ENCODE data around the gene AVPI1. TPM values are rescaled to one million over a fixed set of nuclear protein-coding genes. Genes with fewer than 3 reads are reported as not detected.

Gene AVPI1
- total and polyA plus RNA-seq, 2 donors, result 1.4 to 11.5 TPM

DNA sequence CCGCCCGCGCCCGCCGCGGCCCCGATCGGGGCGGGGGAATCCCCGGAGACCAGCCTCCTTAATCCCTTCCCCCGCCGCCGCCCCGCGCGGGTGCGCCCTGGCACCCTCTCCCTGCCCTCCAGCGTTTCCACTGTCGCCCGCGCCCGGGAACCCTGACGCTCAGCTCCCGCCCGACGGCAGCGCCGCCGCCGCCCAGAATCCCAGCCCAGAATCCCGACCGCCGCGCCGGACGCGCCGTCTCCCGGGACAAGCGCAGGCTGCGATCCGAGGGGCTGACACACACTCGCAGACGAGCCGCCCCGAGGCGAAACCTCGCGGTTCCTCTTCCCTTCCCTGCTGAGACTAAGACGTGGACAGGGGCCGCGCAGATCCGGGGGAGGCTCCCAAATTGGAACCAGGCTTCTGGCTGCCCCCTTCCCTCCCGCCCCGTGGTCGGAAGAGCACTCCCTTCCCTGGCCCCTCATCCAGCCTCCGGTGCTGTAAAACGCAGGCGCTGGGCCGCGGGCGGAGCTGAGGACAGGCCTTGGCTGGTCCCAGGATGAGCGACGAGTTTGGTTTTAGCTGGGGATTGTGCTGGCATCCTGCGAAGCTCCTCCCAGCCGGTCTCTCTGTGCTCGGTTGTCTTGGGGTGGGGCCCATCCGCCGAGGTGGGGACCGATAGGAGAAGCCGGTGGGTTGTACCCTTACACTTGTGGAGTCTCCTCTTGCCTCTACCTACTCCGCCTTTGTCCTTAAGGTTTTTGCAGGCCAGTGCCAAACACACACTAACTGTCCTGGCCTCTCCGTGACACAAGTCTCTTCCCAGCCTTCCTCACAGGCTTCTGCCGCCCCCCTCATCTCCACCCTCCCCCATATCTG lies 27.6 kb upstream of the AVPI1 start:
- peak in 1 of 9 donors; percentile 26 for DNase-seq (ENCODE audit: low read depth in 6 of 9, low spot score in 9 of 9)
- Histone ChIP-seq H3K36me3 (ENCODE audit: control insufficient read depth in 2 of 2, insufficient read depth in 2 of 2, low read length in 1 of 2) (no peaks in the 10 kb centered on the region), H3K4me1 (ENCODE audit: control insufficient read depth in 2 of 2, insufficient read depth in 2 of 2, low read length in 2 of 2) (peaks cover 5 to 9% of the 10 kb centered on the region in 2 donors), H3K27me3 (ENCODE audit: control insufficient read depth in 2 of 2, insufficient read depth in 1 of 2, low read length in 1 of 2) (peaks cover 27 to 72% of the 10 kb centered on the region in 2 donors), H3K4me3 (ENCODE audit: low read length in 2 of 2) (peak overlapping the region; percentile 39 to 59), H3K9me3 (ENCODE audit: control insufficient read depth in 2 of 2, insufficient read depth in 1 of 2, low read length in 1 of 2) (no peaks in the 10 kb centered on the region), H3K27ac (ENCODE audit: low read depth in 1 of 2, low read length in 1 of 2) (peak overlapping the region; percentile 32 to 82)
- 6% methylated on average over 74 of the region's 74 CpGs for WGBS

- peak in 3 of 9 donors; percentile 9 to 56 (median 41) for DNase-seq (ENCODE audit: low read depth in 6 of 9, low spot score in 9 of 9)
- Histone ChIP-seq H3K4me1 (ENCODE audit: control insufficient read depth in 2 of 2, insufficient read depth in 2 of 2, low read length in 2 of 2) (peaks cover 5 to 9% of the 10 kb centered on the region in 2 donors), H3K27ac (ENCODE audit: low read depth in 1 of 2, low read length in 1 of 2) (peak overlapping the region in 1 of 2 donors; percentile 82), H3K36me3 (ENCODE audit: control insufficient read depth in 2 of 2, insufficient read depth in 2 of 2, low read length in 1 of 2) (no peaks in the 10 kb centered on the region), H3K27me3 (ENCODE audit: control insufficient read depth in 2 of 2, insufficient read depth in 1 of 2, low read length in 1 of 2) (peaks cover 27 to 79% of the 10 kb centered on the region in 2 donors), H3K9me3 (ENCODE audit: control insufficient read depth in 2 of 2, insufficient read depth in 1 of 2, low read length in 1 of 2) (no peaks in the 10 kb centered on the region), H3K4me3 (ENCODE audit: low read length in 2 of 2) (peak overlapping the region; percentile 39 to 59)
- WGBS, result under 1% methylated on average over 68 of the region's 69 CpGs
Observed at GRCh38 chr10:97713826-97714400, 26.9 kb upstream of the AVPI1 start.

DNA sequence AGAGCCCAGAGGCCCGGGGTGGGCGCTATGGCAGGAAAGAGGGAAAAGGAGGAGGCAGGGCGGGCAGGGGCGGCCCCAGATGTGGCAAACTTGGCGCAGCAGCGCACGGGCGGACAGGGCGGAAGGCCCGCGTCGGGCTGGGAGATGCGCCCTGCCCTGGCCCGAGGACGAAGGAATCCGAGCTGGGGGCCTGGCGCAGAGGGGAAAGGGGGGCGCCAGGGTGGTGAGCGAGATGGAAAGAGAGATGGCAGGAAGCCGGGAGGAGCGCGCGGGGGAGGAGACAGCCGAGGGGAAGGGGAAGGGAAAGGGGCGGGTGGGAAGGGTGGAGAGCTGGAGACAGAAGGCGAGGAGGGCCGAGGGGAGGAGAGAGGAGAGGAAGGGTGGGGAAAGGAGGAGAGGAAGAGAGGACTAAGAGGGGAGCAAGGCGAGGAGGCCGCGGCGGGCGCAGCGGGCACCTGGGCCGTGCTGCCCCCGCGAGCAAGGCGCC lies 26.3 kb upstream of the AVPI1 start, which contains the start of gene MARVELD1:
MARVELD1 (plus strand) TSS at position 392 of the 487 bp plus-strand sequence. CDS start 147 bp downstream, outside the sequence.
- H3K4me1 ChIP-seq (ENCODE audit: control insufficient read depth in 2 of 2, insufficient read depth in 2 of 2, low read length in 2 of 2), result peaks cover 5 to 9% of the 10 kb centered on the region in 2 donors
- whole genome bisulfite sequencing, result 8% methylated on average over 37 of the region's 37 CpGs

DNA sequence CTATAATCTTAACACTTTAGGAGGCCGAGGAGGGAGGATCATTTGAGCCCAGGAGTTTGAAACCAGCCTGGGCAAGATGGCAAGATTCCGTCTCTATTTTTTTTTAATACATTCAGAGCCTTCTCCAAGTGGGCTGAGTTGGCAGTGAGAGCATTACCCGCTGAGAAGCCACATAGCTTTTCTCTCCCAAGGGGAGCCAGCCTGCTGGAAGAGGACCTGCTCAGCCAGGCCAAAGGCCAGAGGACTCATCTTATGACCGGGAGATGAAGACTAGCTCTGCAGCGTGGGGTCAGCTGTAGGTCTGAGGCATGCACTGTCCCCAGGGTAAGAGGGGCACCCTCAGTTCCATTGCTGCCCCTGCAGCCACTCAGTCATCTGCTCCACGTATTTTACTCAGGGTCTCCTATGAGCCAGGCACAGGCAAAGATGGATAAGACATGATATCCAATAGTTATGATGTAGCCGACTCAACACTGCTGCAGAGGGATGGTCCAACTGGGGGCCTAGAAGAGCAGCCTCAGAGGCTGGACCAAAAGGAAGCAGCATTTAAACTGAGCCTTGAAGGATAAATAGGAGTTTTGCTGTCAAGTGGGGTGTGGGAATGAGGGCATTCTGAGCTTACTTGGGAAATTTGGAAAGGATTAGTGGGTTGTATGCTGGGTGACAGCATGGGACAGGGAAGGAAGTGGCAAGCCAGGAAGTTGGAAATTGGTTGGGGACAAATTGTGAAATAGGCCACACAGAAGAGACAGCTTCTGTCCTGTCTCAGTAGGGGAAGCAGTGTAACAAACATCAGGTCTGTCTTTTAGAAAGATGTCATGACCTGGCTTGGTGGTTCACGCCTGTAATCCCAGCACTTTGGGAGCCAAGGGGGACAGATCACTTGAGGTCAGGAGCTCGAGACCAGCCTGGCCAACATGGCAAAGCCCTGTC lies 24.9 kb upstream of the AVPI1 start:
- H3K27ac ChIP-seq (ENCODE audit: low read depth in 1 of 2, low read length in 1 of 2), result no peak overlapping the region
- H3K4me1 ChIP-seq (ENCODE audit: control insufficient read depth in 2 of 2, insufficient read depth in 2 of 2, low read length in 2 of 2), result peaks cover 5 to 9% of the 10 kb centered on the region in 2 donors
- 96% methylated on average over 9 of the region's 9 CpGs for WGBS
- H3K4me3 ChIP-seq (ENCODE audit: low read length in 2 of 2), result no peak overlapping the region
- DNase-seq (ENCODE audit: low read depth in 6 of 9, low spot score in 9 of 9), result no peak
- no peaks in the 10 kb centered on the region for H3K36me3 ChIP-seq (ENCODE audit: control insufficient read depth in 2 of 2, insufficient read depth in 2 of 2, low read length in 1 of 2)
- H3K27me3 ChIP-seq (ENCODE audit: control insufficient read depth in 2 of 2, insufficient read depth in 1 of 2, low read length in 1 of 2), result peaks cover 27 to 71% of the 10 kb centered on the region in 2 donors
- H3K9me3 ChIP-seq (ENCODE audit: control insufficient read depth in 2 of 2, insufficient read depth in 1 of 2, low read length in 1 of 2), result no peaks in the 10 kb centered on the region

More for the DNA sequence above, 26.3 kb upstream of the AVPI1 start, which contains the start of gene MARVELD1:
- H3K9me3 ChIP-seq (ENCODE audit: control insufficient read depth in 2 of 2, insufficient read depth in 1 of 2, low read length in 1 of 2), result no peaks in the 10 kb centered on the region
- H3K36me3 ChIP-seq (ENCODE audit: control insufficient read depth in 2 of 2, insufficient read depth in 2 of 2, low read length in 1 of 2), result no peaks in the 10 kb centered on the region
- DNase-seq (ENCODE audit: low read depth in 6 of 9, low spot score in 9 of 9), result no peak
- H3K27ac ChIP-seq (ENCODE audit: low read depth in 1 of 2, low read length in 1 of 2), result peak within 1 kb of the TSS; percentile 32 to 82
- H3K27me3 ChIP-seq (ENCODE audit: control insufficient read depth in 2 of 2, insufficient read depth in 1 of 2, low read length in 1 of 2), result peaks cover 27 to 78% of the 10 kb centered on the region in 2 donors
- H3K4me3 ChIP-seq (ENCODE audit: low read length in 2 of 2), result peak within 1 kb of the TSS; percentile 39 to 59

DNA sequence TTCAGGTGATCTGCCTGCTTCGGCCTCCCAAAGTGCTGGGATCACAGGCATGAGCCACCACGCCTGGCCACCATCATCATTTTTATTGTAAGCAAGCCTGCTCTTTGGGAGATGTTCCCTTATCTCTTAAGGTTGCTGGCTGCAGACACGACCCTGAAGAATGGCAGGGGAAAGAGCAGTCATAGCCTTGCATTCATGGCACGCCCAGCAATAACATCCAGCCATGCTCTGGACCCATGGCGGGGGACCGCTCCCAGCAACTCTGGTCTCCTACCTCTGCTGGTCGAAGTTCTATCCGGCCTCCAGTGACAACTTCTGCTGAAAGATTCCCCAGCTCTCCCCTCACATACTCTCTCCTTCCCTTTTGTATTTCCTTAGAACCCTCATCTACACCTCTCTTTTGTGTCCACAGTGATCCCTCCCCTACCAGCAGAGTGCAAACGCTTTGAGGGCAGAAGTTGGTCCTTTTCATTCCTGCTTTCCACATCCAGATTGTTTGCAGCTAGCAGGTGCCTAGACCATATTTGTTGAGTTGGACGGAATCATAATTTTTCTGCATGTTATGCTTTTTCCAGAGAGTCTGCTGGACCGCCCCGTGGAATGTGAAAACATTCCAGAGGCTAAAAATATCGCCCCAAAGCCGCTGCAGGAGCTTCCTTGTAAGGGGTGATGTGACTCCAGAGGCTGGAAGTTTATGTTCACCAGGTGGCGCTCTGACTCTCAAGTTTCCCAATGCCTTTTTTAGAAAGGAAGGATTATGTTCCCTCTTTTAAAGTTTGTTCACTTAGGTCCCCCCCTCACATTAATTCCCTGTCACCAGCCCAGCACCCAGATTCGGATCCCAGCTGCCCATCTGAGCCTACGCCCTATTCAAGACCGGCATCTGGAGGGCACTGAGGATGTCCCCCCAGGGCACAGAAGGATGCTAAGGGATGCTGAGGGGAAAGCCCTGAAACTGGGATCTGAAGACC lies 22.2 kb upstream of the AVPI1 start:
- H3K9me3 ChIP-seq (ENCODE audit: control insufficient read depth in 2 of 2, insufficient read depth in 1 of 2, low read length in 1 of 2), result no peaks in the 10 kb centered on the region
- no peak overlapping the region for H3K27ac ChIP-seq (ENCODE audit: low read depth in 1 of 2, low read length in 1 of 2)
- peaks cover 17 to 46% of the 10 kb centered on the region in 2 donors for H3K27me3 ChIP-seq (ENCODE audit: control insufficient read depth in 2 of 2, insufficient read depth in 1 of 2, low read length in 1 of 2)
- DNase-seq (ENCODE audit: low read depth in 6 of 9, low spot score in 9 of 9), result peak in 2 of 9 donors; percentile 41 to 55
- no peaks in the 10 kb centered on the region for H3K36me3 ChIP-seq (ENCODE audit: control insufficient read depth in 2 of 2, insufficient read depth in 2 of 2, low read length in 1 of 2)
- peaks cover 0 to 5% of the 10 kb centered on the region in 2 donors for H3K4me1 ChIP-seq (ENCODE audit: control insufficient read depth in 2 of 2, insufficient read depth in 2 of 2, low read length in 2 of 2)
- H3K4me3 ChIP-seq (ENCODE audit: low read length in 2 of 2), result no peak overlapping the region
- 49% methylated on average over 18 of the region's 18 CpGs for WGBS

- WGBS, result 95% methylated on average over 2 of the region's 2 CpGs
Observed at GRCh38 chr10:97708167-97708566, 21.1 kb upstream of the AVPI1 start.

DNA sequence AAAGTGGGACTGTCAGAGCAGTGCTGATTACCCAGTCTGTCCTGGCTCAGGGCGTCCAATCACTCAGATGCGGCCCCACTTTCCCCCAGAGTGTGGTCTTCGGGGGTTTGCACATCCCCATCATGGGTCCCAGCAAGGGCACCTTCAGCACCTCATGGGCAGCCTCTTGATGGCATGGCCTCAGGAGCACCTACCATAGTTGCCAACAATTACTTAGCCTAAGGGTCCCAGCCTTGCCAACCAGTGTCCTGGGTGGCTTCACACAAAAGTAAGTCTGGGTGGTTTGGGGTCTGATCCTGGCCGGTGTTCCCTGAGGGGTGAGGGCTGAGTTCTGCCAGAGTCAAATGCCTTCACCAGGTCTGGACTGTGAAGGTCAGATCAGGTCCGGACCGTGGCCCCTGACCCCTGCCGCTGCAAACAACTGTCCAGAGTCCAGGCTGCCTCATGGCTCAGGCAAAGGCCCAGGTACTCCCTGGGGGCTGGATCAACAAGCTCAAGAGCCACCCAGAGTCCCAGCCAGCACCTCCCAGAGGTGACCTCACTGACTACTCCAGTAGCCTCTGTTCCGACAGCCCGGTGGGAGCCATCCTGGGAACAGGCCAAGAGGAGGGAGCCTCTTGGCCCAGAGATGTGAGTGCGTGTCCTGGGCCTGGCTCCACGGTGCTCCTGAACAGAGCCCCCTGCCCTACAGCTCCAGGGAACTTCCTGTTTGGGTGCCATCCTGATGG lies 20.3 kb upstream of the AVPI1 start:
- no peaks in the 10 kb centered on the region for H3K4me1 ChIP-seq (ENCODE audit: control insufficient read depth in 2 of 2, insufficient read depth in 2 of 2, low read length in 2 of 2)
- H3K27me3 ChIP-seq (ENCODE audit: control insufficient read depth in 2 of 2, insufficient read depth in 1 of 2, low read length in 1 of 2), result peaks cover 5 to 27% of the 10 kb centered on the region in 2 donors
- DNase-seq (ENCODE audit: low read depth in 6 of 9, low spot score in 9 of 9), result no peak
- no peaks in the 10 kb centered on the region for H3K9me3 ChIP-seq (ENCODE audit: control insufficient read depth in 2 of 2, insufficient read depth in 1 of 2, low read length in 1 of 2)
- no peak overlapping the region for H3K4me3 ChIP-seq (ENCODE audit: low read length in 2 of 2)
- no peak overlapping the region for H3K27ac ChIP-seq (ENCODE audit: low read depth in 1 of 2, low read length in 1 of 2)
- 93% methylated on average over 11 of the region's 11 CpGs for WGBS
- H3K36me3 ChIP-seq (ENCODE audit: control insufficient read depth in 2 of 2, insufficient read depth in 2 of 2, low read length in 1 of 2), result no peaks in the 10 kb centered on the region

More at GRCh38 chr10:97708167-97708566, 21.1 kb upstream of the AVPI1 start:
- peaks cover 8 to 36% of the 10 kb centered on the region in 2 donors for H3K27me3 ChIP-seq (ENCODE audit: control insufficient read depth in 2 of 2, insufficient read depth in 1 of 2, low read length in 1 of 2)
- H3K9me3 ChIP-seq (ENCODE audit: control insufficient read depth in 2 of 2, insufficient read depth in 1 of 2, low read length in 1 of 2), result no peaks in the 10 kb centered on the region
- DNase-seq (ENCODE audit: low read depth in 6 of 9, low spot score in 9 of 9), result no peak
- no peak overlapping the region for H3K27ac ChIP-seq (ENCODE audit: low read depth in 1 of 2, low read length in 1 of 2)
- no peak overlapping the region for H3K4me3 ChIP-seq (ENCODE audit: low read length in 2 of 2)
- H3K36me3 ChIP-seq (ENCODE audit: control insufficient read depth in 2 of 2, insufficient read depth in 2 of 2, low read length in 1 of 2), result no peaks in the 10 kb centered on the region
- H3K4me1 ChIP-seq (ENCODE audit: control insufficient read depth in 2 of 2, insufficient read depth in 2 of 2, low read length in 2 of 2), result peaks cover 0 to under 1% of the 10 kb centered on the region in 2 donors
